ENCODE results near the gene OAS1. TPM values are rescaled to one million over a fixed set of nuclear protein-coding genes. Genes with fewer than 3 reads are reported as not detected.

Gene OAS1
- total RNA-seq (10 to 100 TPM; 20.9 to 25.0 TPM), polyA plus RNA-seq (10 to 100 TPM in 1 of 2 donors, 1 to 10 TPM in 1; 3.8 to 26.0 TPM)
- long read RNA-seq, donor 1, transcript OAS1-203 (5 exons, 1,990 nt) = major isoform, 14 of 45 reads
- long read RNA-seq, donor 1, transcript OAS1-202 (6 exons, 1,684 nt) = minor isoform, 8 of 45 reads
- long read RNA-seq, donor 1, partial matches to known transcripts = 3 of 45 reads
- long read RNA-seq, donor 1, other reads (novel, unspliced or antisense) = 14 of 45 reads
- long read RNA-seq, donor 2, partial matches to known transcripts = 1 of 7 reads
- long read RNA-seq, donor 2, other reads (novel, unspliced or antisense) = 2 of 7 reads

- H3K4me1 ChIP-seq (ENCODE audit: control insufficient read depth in 1 of 2, insufficient read depth in 2 of 2, low read length in 2 of 2) = peaks cover 3 to 4% of the 10 kb centered on the region in 2 donors
- no peaks in the 10 kb centered on the region for H3K27me3 ChIP-seq (ENCODE audit: control insufficient read depth in 1 of 2, insufficient read depth in 2 of 2, low read length in 1 of 2)
- peak within 1 kb of the TSS in 1 of 2 donors; percentile 49 for H3K4me3 ChIP-seq (ENCODE audit: low read length in 2 of 2)
- WGBS, 2 donors = 26 to 28% methylated on average over 4 of the region's 4 CpGs
- no peak within 1 kb of the TSS for H3K27ac ChIP-seq (ENCODE audit: low read depth in 1 of 2, low read length in 2 of 2)
- H3K9me3 ChIP-seq (ENCODE audit: control insufficient read depth, low read length) = no peaks in the 10 kb centered on the region
- DNase-seq = no peak
- peak; percentile 70 for ATAC-seq (ENCODE audit: low FRiP score)
- intact Hi-C loops (cut with DNase I) = no loop called here
- no peaks in the 10 kb centered on the region for H3K36me3 ChIP-seq (ENCODE audit: control insufficient read depth in 1 of 2, insufficient read depth in 2 of 2, low read length in 1 of 2)
Measured at GRCh38 chr12:112906712-112907414, at the start of gene OAS1. OAS1 (plus strand) TSS chr12:112906962; CDS start chr12:112907040, 78 bp downstream.

- Histone ChIP-seq H3K36me3 (ENCODE audit: control insufficient read depth in 1 of 2, insufficient read depth in 2 of 2, low read length in 1 of 2) (no peaks in the 10 kb centered on the region), H3K4me3 (ENCODE audit: low read length in 2 of 2) (no peak overlapping the region), H3K27me3 (ENCODE audit: control insufficient read depth in 1 of 2, insufficient read depth in 2 of 2, low read length in 1 of 2) (peaks cover 0 to 3% of the 10 kb centered on the region in 2 donors), H3K27ac (ENCODE audit: low read depth in 1 of 2, low read length in 2 of 2) (no peak overlapping the region), H3K9me3 (ENCODE audit: control insufficient read depth, low read length) (no peaks in the 10 kb centered on the region), H3K4me1 (ENCODE audit: control insufficient read depth in 1 of 2, insufficient read depth in 2 of 2, low read length in 2 of 2) (no peaks in the 10 kb centered on the region)
- 71 to 75% methylated on average over 3 of the region's 3 CpGs for WGBS, 2 donors
- ATAC-seq (ENCODE audit: low FRiP score) = no peak
- DNase-seq = no peak
- intact Hi-C loops (cut with DNase I) = no loop called here
Measured at GRCh38 chr12:112859291-112859690, 47.5 kb upstream of the OAS1 start.

GRCh38 chr12:112860181-112860580, 46.6 kb upstream of the OAS1 start:
- H3K27ac ChIP-seq (ENCODE audit: low read depth in 1 of 2, low read length in 2 of 2) = no peak overlapping the region
- no peaks in the 10 kb centered on the region for H3K36me3 ChIP-seq (ENCODE audit: control insufficient read depth in 1 of 2, insufficient read depth in 2 of 2, low read length in 1 of 2)
- DNase-seq = no peak
- no peaks in the 10 kb centered on the region for H3K4me1 ChIP-seq (ENCODE audit: control insufficient read depth in 1 of 2, insufficient read depth in 2 of 2, low read length in 2 of 2)
- no peak overlapping the region for H3K4me3 ChIP-seq (ENCODE audit: low read length in 2 of 2)
- 42 to 43% methylated on average over 5 of the region's 5 CpGs for whole genome bisulfite sequencing, 2 donors
- no peak for ATAC-seq (ENCODE audit: low FRiP score)
- H3K9me3 ChIP-seq (ENCODE audit: control insufficient read depth, low read length) = no peaks in the 10 kb centered on the region
- H3K27me3 ChIP-seq (ENCODE audit: control insufficient read depth in 1 of 2, insufficient read depth in 2 of 2, low read length in 1 of 2) = no peaks in the 10 kb centered on the region
- intact Hi-C loops (cut with DNase I) = no loop called here

GRCh38 chr12:112861284-112861683, 45.5 kb upstream of the OAS1 start:
- Histone ChIP-seq H3K27me3 (ENCODE audit: control insufficient read depth in 1 of 2, insufficient read depth in 2 of 2, low read length in 1 of 2) (no peaks in the 10 kb centered on the region), H3K36me3 (ENCODE audit: control insufficient read depth in 1 of 2, insufficient read depth in 2 of 2, low read length in 1 of 2) (no peaks in the 10 kb centered on the region), H3K4me3 (ENCODE audit: low read length in 2 of 2) (no peak overlapping the region), H3K9me3 (ENCODE audit: control insufficient read depth, low read length) (no peaks in the 10 kb centered on the region), H3K4me1 (ENCODE audit: control insufficient read depth in 1 of 2, insufficient read depth in 2 of 2, low read length in 2 of 2) (no peaks in the 10 kb centered on the region), H3K27ac (ENCODE audit: low read depth in 1 of 2, low read length in 2 of 2) (no peak overlapping the region)
- no peak for DNase-seq
- intact Hi-C loops (cut with DNase I) = no loop called here
- WGBS, 2 donors = 79 to 82% methylated on average over 7 of the region's 7 CpGs
- no peak for ATAC-seq (ENCODE audit: low FRiP score)

GRCh38 chr12:112862636-112863290, 44.0 kb upstream of the OAS1 start:
- WGBS, 2 donors = 62 to 69% methylated on average over 11 of the region's 11 CpGs
- Histone ChIP-seq H3K4me1 (ENCODE audit: control insufficient read depth in 1 of 2, insufficient read depth in 2 of 2, low read length in 2 of 2) (no peaks in the 10 kb centered on the region), H3K27ac (ENCODE audit: low read depth in 1 of 2, low read length in 2 of 2) (no peak overlapping the region), H3K36me3 (ENCODE audit: control insufficient read depth in 1 of 2, insufficient read depth in 2 of 2, low read length in 1 of 2) (no peaks in the 10 kb centered on the region), H3K9me3 (ENCODE audit: control insufficient read depth, low read length) (no peaks in the 10 kb centered on the region), H3K27me3 (ENCODE audit: control insufficient read depth in 1 of 2, insufficient read depth in 2 of 2, low read length in 1 of 2) (no peaks in the 10 kb centered on the region), H3K4me3 (ENCODE audit: low read length in 2 of 2) (no peak overlapping the region)
- ATAC-seq (ENCODE audit: low FRiP score) (no peak), DNase-seq (no peak)
- intact Hi-C loops (cut with DNase I) = no loop called here

- Histone ChIP-seq H3K27me3 (ENCODE audit: control insufficient read depth in 1 of 2, insufficient read depth in 2 of 2, low read length in 1 of 2) (peaks cover 0 to 3% of the 10 kb centered on the region in 2 donors), H3K36me3 (ENCODE audit: control insufficient read depth in 1 of 2, insufficient read depth in 2 of 2, low read length in 1 of 2) (no peaks in the 10 kb centered on the region), H3K27ac (ENCODE audit: low read depth in 1 of 2, low read length in 2 of 2) (no peak overlapping the region), H3K4me3 (ENCODE audit: low read length in 2 of 2) (no peak overlapping the region), H3K9me3 (ENCODE audit: control insufficient read depth, low read length) (peaks cover 3% of the 10 kb centered on the region), H3K4me1 (ENCODE audit: control insufficient read depth in 1 of 2, insufficient read depth in 2 of 2, low read length in 2 of 2) (no peaks in the 10 kb centered on the region)
- ATAC-seq (ENCODE audit: low FRiP score) (no peak), DNase-seq (no peak)
- intact Hi-C loops (cut with DNase I) = no loop called here
- 50 to 55% methylated on average over 5 of the region's 5 CpGs for WGBS, 2 donors
Measured at GRCh38 chr12:112868459-112869041, 38.2 kb upstream of the OAS1 start.

GRCh38 chr12:112869091-112869490, 37.7 kb upstream of the OAS1 start:
- Histone ChIP-seq H3K4me3 (ENCODE audit: low read length in 2 of 2) (no peak overlapping the region), H3K36me3 (ENCODE audit: control insufficient read depth in 1 of 2, insufficient read depth in 2 of 2, low read length in 1 of 2) (no peaks in the 10 kb centered on the region), H3K27me3 (ENCODE audit: control insufficient read depth in 1 of 2, insufficient read depth in 2 of 2, low read length in 1 of 2) (peaks cover 0 to 3% of the 10 kb centered on the region in 2 donors), H3K27ac (ENCODE audit: low read depth in 1 of 2, low read length in 2 of 2) (no peak overlapping the region), H3K9me3 (ENCODE audit: control insufficient read depth, low read length) (peaks cover 3% of the 10 kb centered on the region), H3K4me1 (ENCODE audit: control insufficient read depth in 1 of 2, insufficient read depth in 2 of 2, low read length in 2 of 2) (no peaks in the 10 kb centered on the region)
- WGBS, 2 donors = 73 to 86% methylated on average over 2 of the region's 2 CpGs
- intact Hi-C loops (cut with DNase I) = no loop called here
- ATAC-seq (ENCODE audit: low FRiP score) (no peak), DNase-seq (no peak)

- intact Hi-C loops (cut with DNase I) = no loop called here
- ATAC-seq (ENCODE audit: low FRiP score) = no peak
- WGBS, 2 donors = 67 to 72% methylated on average over 12 of the region's 12 CpGs
Measured at GRCh38 chr12:112869778-112870177, 37.0 kb upstream of the OAS1 start.

More at GRCh38 chr12:112869778-112870177, 37.0 kb upstream of the OAS1 start:
- Histone ChIP-seq H3K27me3 (ENCODE audit: control insufficient read depth in 1 of 2, insufficient read depth in 2 of 2, low read length in 1 of 2) (peaks cover 0 to 3% of the 10 kb centered on the region in 2 donors), H3K27ac (ENCODE audit: low read depth in 1 of 2, low read length in 2 of 2) (no peak overlapping the region), H3K9me3 (ENCODE audit: control insufficient read depth, low read length) (peaks cover 3% of the 10 kb centered on the region), H3K4me3 (ENCODE audit: low read length in 2 of 2) (no peak overlapping the region), H3K36me3 (ENCODE audit: control insufficient read depth in 1 of 2, insufficient read depth in 2 of 2, low read length in 1 of 2) (no peaks in the 10 kb centered on the region), H3K4me1 (ENCODE audit: control insufficient read depth in 1 of 2, insufficient read depth in 2 of 2, low read length in 2 of 2) (no peaks in the 10 kb centered on the region)
- DNase-seq = no peak
